Upper lobe of left lung (tissue), 6 donors: ENCODE results near the gene FNDC3B. TPM values are rescaled to one million over a fixed set of nuclear protein-coding genes. Genes with fewer than 3 reads are reported as not detected.
A peak's percentile ranks its signal among the peaks of the same experiment; 100 is the strongest.

ENCODE experiments used
- ATAC-seq, 2 donors: fragments of 200-7000 bp; cut with Tn5 transposase; one replicate each; pipeline ENCODE4 v1.9.1; 2022; ENCODE audit warnings: mild to moderate bottlenecking in 2 of 2, moderate library complexity in 2 of 2; ENCODE audit not compliant: low FRiP score in 2 of 2
- DNase-seq, 2 donors: peaks; one replicate each; pipeline ENCODE4 v3.0.0-alpha.2; 2019 to 2020
- H3K27ac ChIP-seq, 4 donors: fragments of 200-600 bp; sonication (generic); one replicate each; pipeline ENCODE4 v1.5.1; 2016 to 2019
- H3K27me3 ChIP-seq, 4 donors: fragments of 200-600 bp; sonication (generic); one replicate each; pipeline ENCODE4 v1.5.1; 2017 to 2019
- H3K36me3 ChIP-seq, 4 donors: fragments of 200-600 bp; sonication (generic); one replicate each; pipeline ENCODE4 v1.5.1; 2016 to 2019
- H3K4me1 ChIP-seq, 4 donors: fragments of 200-600 bp; sonication (generic); one replicate each; pipeline ENCODE4 v1.5.1; 2018 to 2019
- H3K4me3 ChIP-seq, 4 donors: fragments of 200-600 bp; sonication (generic); one replicate each; pipeline ENCODE4 v1.5.1; 2017 to 2019; ENCODE audit warnings: mild to moderate bottlenecking in 2 of 4, moderate library complexity in 1 of 4
- H3K9me3 ChIP-seq, 4 donors: fragments of 200-600 bp; sonication (generic); one replicate each; pipeline ENCODE4 v1.5.1; 2018 to 2019
- CTCF ChIP-seq, 6 experiments: fragments of 450-650 bp in 4 of 6; fragments of 200-600 bp in 2 of 6; sonication (generic) in 2 of 6; IDR thresholded peaks; one replicate each; pipeline ENCODE4 v1.5.1; 2016 to 2019; ENCODE audit warnings: antibody characterized with exemption in 6 of 6
- EP300 ChIP-seq, 4 donors: sonication (generic); formaldehyde crosslinking; IDR thresholded peaks; one replicate each; pipeline ENCODE4 v1.5.1; 2017; ENCODE audit warnings: antibody characterized with exemption in 4 of 4, control low read depth in 2 of 4
- POLR2A ChIP-seq, 4 donors: fragments of 450-650 bp; IDR thresholded peaks; one replicate each; pipeline ENCODE4 v1.5.1; 2016 to 2017; ENCODE audit warnings: antibody characterized with exemption in 4 of 4, mild to moderate bottlenecking in 2 of 4
- POLR2AphosphoS5 ChIP-seq, 2 donors: sonication (generic); formaldehyde crosslinking; IDR thresholded peaks; one replicate each; pipeline ENCODE4 v1.5.1; 2017; ENCODE audit warnings: antibody characterized with exemption in 2 of 2
- WGBS, 2 donors: methylation state at CpG; one replicate each; pipeline ENCODE4 v1.1.5; 2017 to 2018; 5-methylcytosine and 5-hydroxymethylcytosine counted together
- total RNA-seq, 6 donors: library from RNA; depleted of rRNA in 4 of 6; stranded (reverse); fragments of >200 nt in 4 of 6; gene quantifications; one replicate each; pipeline versions ENCODE4 v1.1.0 to v1.2.1, GENCODE V29; 2016 to 2021
- donor health status: DM: no; HTN: no; CAD: no; lungs with moderate emphysema.
- donor health status: DM: no; HTN: yes; CAD: no; lungs with severe emphysema.

FNDC3B gene
- total RNA-seq, 6 donors from 2014 or later: 73.3 to 167 (median 119) TPM

GRCh38 chr3:172170073-172170709 is 130.8 kb downstream of the FNDC3B start:
- Histone ChIP-seq H3K9me3 (no peaks in the 10 kb centered on the region), H3K4me1 (peaks cover 25 to 40% (median 32%) of the 10 kb centered on the region in 4 donors), H3K4me3 (no peak overlapping the region), H3K27me3 (no peaks in the 10 kb centered on the region), H3K36me3 (no peaks in the 10 kb centered on the region), H3K27ac (no peak overlapping the region)
- no peak for DNase-seq
- TF ChIP-seq EP300 (IDR thresholded peaks at IDR 0.05): no peak
- TF ChIP-seq POLR2A (IDR thresholded peaks at IDR 0.05): no peak
- TF ChIP-seq POLR2AphosphoS5 (IDR thresholded peaks at IDR 0.05): no peak
- TF ChIP-seq CTCF (IDR thresholded peaks at IDR 0.05): no peak
- WGBS, 2 donors: 94 to 95% methylated on average over 5 of the region's 5 CpGs
- no peak for ATAC-seq

- no peak overlapping the region for H3K27ac ChIP-seq
- no peak overlapping the region for H3K4me3 ChIP-seq
- no peaks in the 10 kb centered on the region for H3K9me3 ChIP-seq
- peaks cover 30 to 47% (median 36%) of the 10 kb centered on the region in 4 donors for H3K4me1 ChIP-seq
- H3K27me3 ChIP-seq: no peaks in the 10 kb centered on the region
- DNase-seq: no peak
- H3K36me3 ChIP-seq: no peaks in the 10 kb centered on the region
- ATAC-seq: no peak
- TF ChIP-seq POLR2AphosphoS5 (IDR thresholded peaks at IDR 0.05): no peak
- no peak for TF ChIP-seq EP300 (IDR thresholded peaks at IDR 0.05)
- no peak for TF ChIP-seq CTCF (IDR thresholded peaks at IDR 0.05)
- TF ChIP-seq POLR2A (IDR thresholded peaks at IDR 0.05): no peak
Measured at GRCh38 chr3:172170841-172171240, 131.5 kb downstream of the FNDC3B start.

- TF ChIP-seq CTCF (IDR thresholded peaks at IDR 0.05) (no peak), POLR2A (IDR thresholded peaks at IDR 0.05) (no peak), POLR2AphosphoS5 (IDR thresholded peaks at IDR 0.05) (no peak), EP300 (IDR thresholded peaks at IDR 0.05) (no peak)
- DNase-seq (no peak), ATAC-seq (no peak)
- Histone ChIP-seq H3K27me3 (no peaks in the 10 kb centered on the region), H3K4me3 (no peak overlapping the region), H3K4me1 (peaks cover 37 to 54% (median 41%) of the 10 kb centered on the region in 4 donors), H3K9me3 (no peaks in the 10 kb centered on the region), H3K36me3 (no peaks in the 10 kb centered on the region), H3K27ac (no peak overlapping the region)
- WGBS, 2 donors: 82 to 89% methylated on average over 2 of the region's 2 CpGs
Measured at GRCh38 chr3:172171396-172172075, 132.2 kb downstream of the FNDC3B start.

GRCh38 chr3:172173316-172174254 is 134.2 kb downstream of the FNDC3B start:
- Histone ChIP-seq H3K4me1 (peaks cover 43 to 55% (median 47%) of the 10 kb centered on the region in 4 donors), H3K27ac (peak overlapping the region in 2 of 4 donors; percentile 8 to 18), H3K27me3 (no peaks in the 10 kb centered on the region), H3K4me3 (no peak overlapping the region), H3K9me3 (no peaks in the 10 kb centered on the region), H3K36me3 (no peaks in the 10 kb centered on the region)
- 79% methylated on average over 11 to 13 of the region's 13 CpGs for WGBS, 2 donors
- ATAC-seq (no peak), DNase-seq (no peak)
- no peak for TF ChIP-seq POLR2AphosphoS5 (IDR thresholded peaks at IDR 0.05)
- no peak for TF ChIP-seq EP300 (IDR thresholded peaks at IDR 0.05)
- no peak for TF ChIP-seq POLR2A (IDR thresholded peaks at IDR 0.05)
- no peak for TF ChIP-seq CTCF (IDR thresholded peaks at IDR 0.05)
